WTC11 (cell line): ENCODE results near the gene LPP. TPM values are rescaled to one million over a fixed set of nuclear protein-coding genes. Genes with fewer than 3 reads are reported as not detected.

ENCODE experiments used
- ATAC-seq: fragments of 200-7000 bp; cut with Tn5 transposase; 2 replicates; pipeline ENCODE4 v1.10.0; 2021; ENCODE audit warnings: mild to moderate bottlenecking, moderate library complexity
- CTCF ChIA-PET: fragments of 300-600 bp; sonication (Branson Sonifier 250); formaldehyde crosslinking; loops from one replicate; lab custom pipeline; 2021; ENCODE audit warnings: antibody characterized with exemption; lab: Charles Lee
- POLR2A ChIA-PET: fragments of 350-600 bp; sonication (Branson Sonifier 250); formaldehyde crosslinking; loops from one replicate; lab custom pipeline; 2021; ENCODE audit warnings: antibody characterized with exemption; lab: Charles Lee
- DNase-seq: peaks from one replicate; pipeline ENCODE4 v3.0.0; 2021; ENCODE audit warnings: low spot score
- H3K27ac Mint-ChIP-seq: 2 replicates; pipeline ENCODE4 v1.8.0; 2021; ENCODE audit warnings: mixed read lengths
- H3K27me3 Mint-ChIP-seq: 2 replicates; pipeline ENCODE4 v1.8.0; 2021; ENCODE audit warnings: low read depth, mild to moderate bottlenecking, moderate library complexity, mixed read lengths
- H3K36me3 Mint-ChIP-seq: 2 replicates; pipeline ENCODE4 v1.8.0; 2021; ENCODE audit warnings: mixed read lengths
- H3K4me1 Mint-ChIP-seq: 2 replicates; pipeline ENCODE4 v1.8.0; 2022; ENCODE audit warnings: mixed read lengths
- H3K4me3 Mint-ChIP-seq: 2 replicates; pipeline ENCODE4 v1.8.0; 2021; ENCODE audit warnings: mild to moderate bottlenecking, moderate library complexity, mixed read lengths
- H3K9me3 Mint-ChIP-seq: 2 replicates; pipeline ENCODE4 v1.8.0; 2021; ENCODE audit warnings: mixed read lengths
- CREB1 ChIP-seq: sonication (generic); formaldehyde crosslinking; IDR thresholded peaks from 2 replicates; pipeline ENCODE4 v1.8.0; 2023; ENCODE audit warnings: mild to moderate bottlenecking, missing genetic modification reagents
- FOXK1 ChIP-seq: sonication (generic); formaldehyde crosslinking; IDR thresholded peaks from 2 replicates; pipeline ENCODE4 v1.8.0; 2022; ENCODE audit warnings: mild to moderate bottlenecking, moderate library complexity, missing genetic modification reagents
- FOXP1 ChIP-seq: sonication (generic); formaldehyde crosslinking; IDR thresholded peaks from 2 replicates; pipeline ENCODE4 v1.8.0; 2022; ENCODE audit warnings: missing genetic modification reagents, mild to moderate bottlenecking, moderate library complexity, borderline replicate concordance
- MYBL2 ChIP-seq: sonication (generic); formaldehyde crosslinking; IDR thresholded peaks from 2 replicates; pipeline ENCODE4 v1.8.1; 2023; ENCODE audit warnings: mild to moderate bottlenecking, moderate library complexity, missing genetic modification reagents
- NFE2L1 ChIP-seq: sonication (generic); formaldehyde crosslinking; IDR thresholded peaks from 2 replicates; pipeline ENCODE4 v1.8.1; 2023; ENCODE audit warnings: missing genetic modification reagents
- OVOL2 ChIP-seq: fragments of 250-450 bp; sonication (Bioruptor Pico); IDR thresholded peaks from 2 replicates; pipeline ENCODE4 v1.9.0; 2021; ENCODE audit warnings: mild to moderate bottlenecking, borderline replicate concordance
- PRRX2 ChIP-seq: fragments of 250-450 bp; sonication (Bioruptor Pico); IDR thresholded peaks from 2 replicates; pipeline ENCODE4 v1.8.0; 2021; ENCODE audit warnings: mild to moderate bottlenecking
- ZBTB21 ChIP-seq: sonication (generic); formaldehyde crosslinking; IDR thresholded peaks from 2 replicates; pipeline ENCODE4 v1.8.1; 2023; ENCODE audit warnings: mild to moderate bottlenecking, missing genetic modification reagents, borderline replicate concordance
- ZNF232 ChIP-seq: sonication (generic); formaldehyde crosslinking; IDR thresholded peaks from 2 replicates; pipeline ENCODE4 v1.8.0; 2022; ENCODE audit warnings: mild to moderate bottlenecking, missing genetic modification reagents
- total RNA-seq: library from RNA; stranded (reverse); gene quantifications from 3 replicates; pipeline ENCODE4 v1.2.3, GENCODE V29; 2021
- TF ChIP-seq, protein P1 (sequence below): sonication (generic); formaldehyde crosslinking; IDR thresholded peaks from 2 replicates; pipeline ENCODE4 v1.8.0; 2022; ENCODE audit warnings: mild to moderate bottlenecking, missing genetic modification reagents
- TF ChIP-seq, protein P2 (sequence below): sonication (generic); formaldehyde crosslinking; IDR thresholded peaks from 2 replicates; pipeline ENCODE4 v1.8.0; 2022; ENCODE audit warnings: mild to moderate bottlenecking, missing genetic modification reagents
- TF ChIP-seq, protein P3 (sequence below): sonication (generic); formaldehyde crosslinking; IDR thresholded peaks from 2 replicates; pipeline ENCODE4 v1.8.1; 2023; ENCODE audit warnings: mild to moderate bottlenecking, moderate library complexity, missing genetic modification reagents
- TF ChIP-seq, protein P4 (sequence below): sonication (generic); formaldehyde crosslinking; IDR thresholded peaks from 2 replicates; pipeline ENCODE4 v1.8.0; 2022; ENCODE audit warnings: missing genetic modification reagents
- TF ChIP-seq, protein P5 (sequence below): fragments of 250-450 bp; sonication (Bioruptor Pico); conservative IDR thresholded peaks from 2 replicates; pipeline ENCODE4 v1.9.0; 2021; ENCODE audit warnings: mild to moderate bottlenecking
- TF ChIP-seq, protein P6 (sequence below): sonication (generic); formaldehyde crosslinking; IDR thresholded peaks from 2 replicates; pipeline ENCODE4 v1.8.1; 2022; ENCODE audit warnings: mild to moderate bottlenecking, moderate library complexity, missing genetic modification reagents
- TF ChIP-seq, protein P7 (sequence below): sonication (generic); formaldehyde crosslinking; IDR thresholded peaks from 2 replicates; pipeline ENCODE4 v1.8.1; 2023; ENCODE audit warnings: mild to moderate bottlenecking, missing genetic modification reagents

The LPP gene
- total RNA-seq, 1 experiment from 2014 or later, result 49.6 TPM

DNA sequence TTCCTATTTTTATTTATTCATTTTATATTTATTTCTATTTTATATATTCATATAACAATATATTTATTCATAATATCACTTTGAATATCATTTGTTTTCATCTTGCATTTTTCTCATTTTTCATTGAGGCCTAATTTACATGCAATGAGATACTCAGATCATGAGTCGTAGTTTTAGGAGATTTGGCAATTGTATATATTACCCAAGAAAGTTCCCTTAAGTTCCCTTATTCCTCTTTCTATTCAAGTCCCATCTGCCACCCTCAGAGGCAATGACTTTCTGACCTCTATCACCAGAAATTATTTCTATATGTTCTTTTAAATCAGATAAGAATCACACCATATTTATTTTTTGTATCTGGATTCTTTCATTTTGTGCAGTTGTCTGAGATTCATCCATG, 688.7 kb downstream of the LPP start:
- DNase-seq (no peak), ATAC-seq (no peak)
- Mint-ChIP-seq H3K9me3 (peaks cover 7% of the 10 kb centered on the region), H3K4me3 (no peak overlapping the region), H3K36me3 (no peaks in the 10 kb centered on the region), H3K27ac (no peak overlapping the region), H3K4me1 (no peaks in the 10 kb centered on the region), H3K27me3 (no peaks in the 10 kb centered on the region)
- ChIA-PET POLR2A (no interaction called here), CTCF (no interaction called here)
- TF ChIP-seq OVOL2 (CRISPR knock-in tag), result no peak
- TF ChIP-seq, protein P1, sequence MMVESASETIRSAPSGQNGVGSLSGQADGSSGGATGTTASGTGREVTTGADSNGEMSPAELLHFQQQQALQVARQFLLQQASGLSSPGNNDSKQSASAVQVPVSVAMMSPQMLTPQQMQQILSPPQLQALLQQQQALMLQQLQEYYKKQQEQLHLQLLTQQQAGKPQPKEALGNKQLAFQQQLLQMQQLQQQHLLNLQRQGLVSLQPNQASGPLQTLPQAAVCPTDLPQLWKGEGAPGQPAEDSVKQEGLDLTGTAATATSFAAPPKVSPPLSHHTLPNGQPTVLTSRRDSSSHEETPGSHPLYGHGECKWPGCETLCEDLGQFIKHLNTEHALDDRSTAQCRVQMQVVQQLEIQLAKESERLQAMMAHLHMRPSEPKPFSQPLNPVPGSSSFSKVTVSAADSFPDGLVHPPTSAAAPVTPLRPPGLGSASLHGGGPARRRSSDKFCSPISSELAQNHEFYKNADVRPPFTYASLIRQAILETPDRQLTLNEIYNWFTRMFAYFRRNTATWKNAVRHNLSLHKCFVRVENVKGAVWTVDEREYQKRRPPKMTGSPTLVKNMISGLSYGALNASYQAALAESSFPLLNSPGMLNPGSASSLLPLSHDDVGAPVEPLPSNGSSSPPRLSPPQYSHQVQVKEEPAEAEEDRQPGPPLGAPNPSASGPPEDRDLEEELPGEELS (CRISPR knock-in tag), result no peak
- TF ChIP-seq FOXK1 (CRISPR knock-in tag), result no peak
- no peak for TF ChIP-seq FOXP1
- TF ChIP-seq ZBTB21 (CRISPR knock-in tag), result no peak
- no peak for TF ChIP-seq CREB1
- TF ChIP-seq, protein P2, sequence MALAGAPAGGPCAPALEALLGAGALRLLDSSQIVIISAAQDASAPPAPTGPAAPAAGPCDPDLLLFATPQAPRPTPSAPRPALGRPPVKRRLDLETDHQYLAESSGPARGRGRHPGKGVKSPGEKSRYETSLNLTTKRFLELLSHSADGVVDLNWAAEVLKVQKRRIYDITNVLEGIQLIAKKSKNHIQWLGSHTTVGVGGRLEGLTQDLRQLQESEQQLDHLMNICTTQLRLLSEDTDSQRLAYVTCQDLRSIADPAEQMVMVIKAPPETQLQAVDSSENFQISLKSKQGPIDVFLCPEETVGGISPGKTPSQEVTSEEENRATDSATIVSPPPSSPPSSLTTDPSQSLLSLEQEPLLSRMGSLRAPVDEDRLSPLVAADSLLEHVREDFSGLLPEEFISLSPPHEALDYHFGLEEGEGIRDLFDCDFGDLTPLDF (CRISPR knock-in tag), result no peak
- no peak for TF ChIP-seq ZNF232
- TF ChIP-seq, protein P3, sequence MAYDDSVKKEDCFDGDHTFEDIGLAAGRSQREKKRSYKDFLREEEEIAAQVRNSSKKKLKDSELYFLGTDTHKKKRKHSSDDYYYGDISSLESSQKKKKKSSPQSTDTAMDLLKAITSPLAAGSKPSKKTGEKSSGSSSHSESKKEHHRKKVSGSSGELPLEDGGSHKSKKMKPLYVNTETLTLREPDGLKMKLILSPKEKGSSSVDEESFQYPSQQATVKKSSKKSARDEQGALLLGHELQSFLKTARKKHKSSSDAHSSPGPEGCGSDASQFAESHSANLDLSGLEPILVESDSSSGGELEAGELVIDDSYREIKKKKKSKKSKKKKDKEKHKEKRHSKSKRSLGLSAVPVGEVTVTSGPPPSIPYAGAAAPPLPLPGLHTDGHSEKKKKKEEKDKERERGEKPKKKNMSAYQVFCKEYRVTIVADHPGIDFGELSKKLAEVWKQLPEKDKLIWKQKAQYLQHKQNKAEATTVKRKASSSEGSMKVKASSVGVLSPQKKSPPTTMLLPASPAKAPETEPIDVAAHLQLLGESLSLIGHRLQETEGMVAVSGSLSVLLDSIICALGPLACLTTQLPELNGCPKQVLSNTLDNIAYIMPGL, result no peak
- TF ChIP-seq, protein P4, sequence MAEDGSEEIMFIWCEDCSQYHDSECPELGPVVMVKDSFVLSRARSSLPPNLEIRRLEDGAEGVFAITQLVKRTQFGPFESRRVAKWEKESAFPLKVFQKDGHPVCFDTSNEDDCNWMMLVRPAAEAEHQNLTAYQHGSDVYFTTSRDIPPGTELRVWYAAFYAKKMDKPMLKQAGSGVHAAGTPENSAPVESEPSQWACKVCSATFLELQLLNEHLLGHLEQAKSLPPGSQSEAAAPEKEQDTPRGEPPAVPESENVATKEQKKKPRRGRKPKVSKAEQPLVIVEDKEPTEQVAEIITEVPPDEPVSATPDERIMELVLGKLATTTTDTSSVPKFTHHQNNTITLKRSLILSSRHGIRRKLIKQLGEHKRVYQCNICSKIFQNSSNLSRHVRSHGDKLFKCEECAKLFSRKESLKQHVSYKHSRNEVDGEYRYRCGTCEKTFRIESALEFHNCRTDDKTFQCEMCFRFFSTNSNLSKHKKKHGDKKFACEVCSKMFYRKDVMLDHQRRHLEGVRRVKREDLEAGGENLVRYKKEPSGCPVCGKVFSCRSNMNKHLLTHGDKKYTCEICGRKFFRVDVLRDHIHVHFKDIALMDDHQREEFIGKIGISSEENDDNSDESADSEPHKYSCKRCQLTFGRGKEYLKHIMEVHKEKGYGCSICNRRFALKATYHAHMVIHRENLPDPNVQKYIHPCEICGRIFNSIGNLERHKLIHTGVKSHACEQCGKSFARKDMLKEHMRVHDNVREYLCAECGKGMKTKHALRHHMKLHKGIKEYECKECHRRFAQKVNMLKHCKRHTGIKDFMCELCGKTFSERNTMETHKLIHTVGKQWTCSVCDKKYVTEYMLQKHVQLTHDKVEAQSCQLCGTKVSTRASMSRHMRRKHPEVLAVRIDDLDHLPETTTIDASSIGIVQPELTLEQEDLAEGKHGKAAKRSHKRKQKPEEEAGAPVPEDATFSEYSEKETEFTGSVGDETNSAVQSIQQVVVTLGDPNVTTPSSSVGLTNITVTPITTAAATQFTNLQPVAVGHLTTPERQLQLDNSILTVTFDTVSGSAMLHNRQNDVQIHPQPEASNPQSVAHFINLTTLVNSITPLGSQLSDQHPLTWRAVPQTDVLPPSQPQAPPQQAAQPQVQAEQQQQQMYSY, result no peak
- no peak for TF ChIP-seq NFE2L1 (CRISPR knock-in tag)
- TF ChIP-seq, protein P5, sequence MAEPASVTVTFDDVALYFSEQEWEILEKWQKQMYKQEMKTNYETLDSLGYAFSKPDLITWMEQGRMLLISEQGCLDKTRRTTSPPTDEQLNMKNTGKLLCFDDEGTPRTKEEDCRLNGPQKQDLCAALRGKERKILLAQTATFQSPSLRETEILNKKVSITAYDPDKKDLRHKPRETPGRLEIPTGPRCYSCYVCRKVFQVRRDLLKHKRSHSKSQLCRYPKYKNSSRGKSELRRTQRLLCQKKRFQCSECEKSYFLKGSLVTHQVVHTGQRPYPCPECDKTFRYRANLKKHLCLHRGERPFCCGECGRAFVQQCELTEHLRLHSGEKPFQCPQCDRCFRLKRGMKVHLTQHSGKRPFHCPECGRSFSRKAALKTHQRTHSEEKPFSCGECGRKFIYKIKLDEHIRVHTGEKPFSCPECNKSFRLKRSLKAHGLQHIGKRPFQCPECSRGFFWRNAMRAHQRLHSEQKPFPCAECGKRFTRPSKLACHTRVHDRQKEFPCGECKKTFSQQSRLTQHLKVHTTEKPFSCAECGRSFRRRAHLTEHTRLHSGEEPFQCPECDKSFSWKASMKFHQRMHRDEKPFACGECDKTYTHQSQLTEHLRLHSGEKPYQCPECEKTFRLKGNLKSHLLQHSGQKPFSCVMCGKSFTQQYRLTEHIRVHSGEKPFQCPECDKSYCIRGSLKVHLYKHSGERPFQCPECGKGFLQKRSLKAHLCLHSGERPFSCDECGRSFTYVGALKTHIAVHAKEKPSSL, result no peak

DNA sequence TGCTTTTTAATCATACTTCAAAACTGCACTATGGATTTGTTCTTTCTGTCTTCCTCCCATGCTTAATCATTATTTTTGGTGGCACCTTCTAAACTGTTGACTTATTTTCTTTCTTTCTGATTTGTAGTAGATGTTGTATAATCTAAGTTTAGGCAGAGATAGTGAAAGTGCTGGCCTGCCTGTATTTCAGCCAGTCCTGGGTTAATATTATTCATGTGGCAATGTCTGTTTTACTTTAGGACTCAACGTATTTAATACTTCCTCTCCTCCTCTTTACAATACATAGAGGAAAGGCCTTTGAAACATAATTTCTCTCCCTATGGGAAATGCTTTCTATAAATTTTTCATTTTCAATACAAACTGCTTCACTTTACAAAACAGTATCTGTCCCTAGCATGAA, 690.1 kb downstream of the LPP start:
- TF ChIP-seq, protein P6, sequence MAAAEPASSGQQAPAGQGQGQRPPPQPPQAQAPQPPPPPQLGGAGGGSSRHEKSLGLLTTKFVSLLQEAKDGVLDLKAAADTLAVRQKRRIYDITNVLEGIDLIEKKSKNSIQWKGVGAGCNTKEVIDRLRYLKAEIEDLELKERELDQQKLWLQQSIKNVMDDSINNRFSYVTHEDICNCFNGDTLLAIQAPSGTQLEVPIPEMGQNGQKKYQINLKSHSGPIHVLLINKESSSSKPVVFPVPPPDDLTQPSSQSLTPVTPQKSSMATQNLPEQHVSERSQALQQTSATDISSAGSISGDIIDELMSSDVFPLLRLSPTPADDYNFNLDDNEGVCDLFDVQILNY (CRISPR knock-in tag), result no peak
- TF ChIP-seq, protein P7, sequence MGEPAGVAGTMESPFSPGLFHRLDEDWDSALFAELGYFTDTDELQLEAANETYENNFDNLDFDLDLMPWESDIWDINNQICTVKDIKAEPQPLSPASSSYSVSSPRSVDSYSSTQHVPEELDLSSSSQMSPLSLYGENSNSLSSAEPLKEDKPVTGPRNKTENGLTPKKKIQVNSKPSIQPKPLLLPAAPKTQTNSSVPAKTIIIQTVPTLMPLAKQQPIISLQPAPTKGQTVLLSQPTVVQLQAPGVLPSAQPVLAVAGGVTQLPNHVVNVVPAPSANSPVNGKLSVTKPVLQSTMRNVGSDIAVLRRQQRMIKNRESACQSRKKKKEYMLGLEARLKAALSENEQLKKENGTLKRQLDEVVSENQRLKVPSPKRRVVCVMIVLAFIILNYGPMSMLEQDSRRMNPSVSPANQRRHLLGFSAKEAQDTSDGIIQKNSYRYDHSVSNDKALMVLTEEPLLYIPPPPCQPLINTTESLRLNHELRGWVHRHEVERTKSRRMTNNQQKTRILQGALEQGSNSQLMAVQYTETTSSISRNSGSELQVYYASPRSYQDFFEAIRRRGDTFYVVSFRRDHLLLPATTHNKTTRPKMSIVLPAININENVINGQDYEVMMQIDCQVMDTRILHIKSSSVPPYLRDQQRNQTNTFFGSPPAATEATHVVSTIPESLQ, result no peak
- no peak for TF ChIP-seq PRRX2 (CRISPR knock-in tag)
- no peak for TF ChIP-seq MYBL2 (CRISPR knock-in tag)
- TF ChIP-seq, all 79 proteins: peak for 0
- H3K4me1 Mint-ChIP-seq, result no peaks in the 10 kb centered on the region
- H3K27ac Mint-ChIP-seq, result no peak overlapping the region
- no peaks in the 10 kb centered on the region for H3K9me3 Mint-ChIP-seq
- ChIA-PET POLR2A (no interaction called here), CTCF (no interaction called here)
- H3K4me3 Mint-ChIP-seq, result no peak overlapping the region
- DNase-seq (no peak), ATAC-seq (no peak)
- no peaks in the 10 kb centered on the region for H3K36me3 Mint-ChIP-seq
- no peaks in the 10 kb centered on the region for H3K27me3 Mint-ChIP-seq
